ENCODE measurements around the gene DTNBP1. TPM values are rescaled to one million over a fixed set of nuclear protein-coding genes. Genes with fewer than 3 reads are reported as not detected.
"Not testable (repeated sequence)": the region's sequence is repeated elsewhere in the genome, so short reads cannot be mapped to it uniquely, and the experiment has no call there.

Gene DTNBP1
- total and polyA plus RNA-seq, 2 donors (not counting 3 experiments of a cell fraction or from before 2014, with no cell fraction given): 24.3 to 28.9 TPM

DNA sequence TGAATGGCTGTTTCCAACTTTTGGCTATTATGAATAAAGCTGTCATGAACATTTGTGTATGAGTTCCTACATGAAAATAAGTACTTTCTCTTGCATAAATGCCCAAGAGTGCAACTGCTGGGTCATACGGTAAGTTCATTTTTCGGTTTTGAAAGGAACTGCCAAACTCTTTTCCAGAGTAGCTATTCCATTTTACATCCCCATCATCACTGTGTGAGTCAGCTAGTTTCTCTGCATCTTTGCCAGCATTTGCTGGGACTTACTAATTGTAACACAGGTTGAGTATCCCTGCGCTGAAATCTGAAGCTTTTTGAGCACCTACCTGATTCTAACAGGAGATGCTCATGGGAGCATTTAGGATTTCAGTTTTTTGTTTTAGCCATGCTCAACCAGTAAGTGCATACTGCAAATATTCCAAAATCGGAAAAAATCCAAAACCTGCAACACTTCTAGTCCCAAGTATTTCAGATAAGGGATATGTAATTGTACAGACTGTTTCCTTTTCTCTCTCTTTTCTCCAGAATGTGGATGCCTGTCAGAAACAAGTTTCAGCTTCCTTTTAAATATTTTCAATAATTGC lies 118.4 kb downstream of the DTNBP1 start:
- no peaks in the 10 kb centered on the region for H4K20me1 ChIP-seq (replicated peaks; ENCODE audit: control insufficient read depth, extremely low read depth, insufficient read depth, low read length)
- no peak overlapping the region for H3K4me2 ChIP-seq (ENCODE audit: insufficient read depth, low read length)
- H3K36me3 ChIP-seq (ENCODE audit: control insufficient read depth in 2 of 2, extremely low read depth in 1 of 2, insufficient read depth in 2 of 2, low read length in 2 of 2): no peaks in the 10 kb centered on the region
- H3K4me3 ChIP-seq (replicated peaks in 1 of 3; ENCODE audit: insufficient read depth in 1 of 3, low read depth in 1 of 3, low read length in 3 of 3): no peak overlapping the region
- H3K9me1 ChIP-seq (replicated peaks; ENCODE audit: control insufficient read depth, extremely low read depth, insufficient read depth, low read length): no peaks in the 10 kb centered on the region
- FAIRE-seq (no peak), DNase-seq (ENCODE audit: low read depth, low spot score) (no peak)
- POLR2A ChIA-PET: no interaction called here
- H3K27me3 ChIP-seq (ENCODE audit: control insufficient read depth in 2 of 2, insufficient read depth in 2 of 2, low read length in 2 of 2): no peaks in the 10 kb centered on the region
- CTCF ChIA-PET: interaction anchor here (0.9 kb wide), 2 partner anchors 25 to 54 kb away, joined by 3 read pairs; no protein-coding TSS in a partner anchor
- TF ChIP-seq MYC (IDR thresholded peaks at IDR 0.05; ENCODE audit: low read depth, low read length): no peak
- TF ChIP-seq, protein P1, sequence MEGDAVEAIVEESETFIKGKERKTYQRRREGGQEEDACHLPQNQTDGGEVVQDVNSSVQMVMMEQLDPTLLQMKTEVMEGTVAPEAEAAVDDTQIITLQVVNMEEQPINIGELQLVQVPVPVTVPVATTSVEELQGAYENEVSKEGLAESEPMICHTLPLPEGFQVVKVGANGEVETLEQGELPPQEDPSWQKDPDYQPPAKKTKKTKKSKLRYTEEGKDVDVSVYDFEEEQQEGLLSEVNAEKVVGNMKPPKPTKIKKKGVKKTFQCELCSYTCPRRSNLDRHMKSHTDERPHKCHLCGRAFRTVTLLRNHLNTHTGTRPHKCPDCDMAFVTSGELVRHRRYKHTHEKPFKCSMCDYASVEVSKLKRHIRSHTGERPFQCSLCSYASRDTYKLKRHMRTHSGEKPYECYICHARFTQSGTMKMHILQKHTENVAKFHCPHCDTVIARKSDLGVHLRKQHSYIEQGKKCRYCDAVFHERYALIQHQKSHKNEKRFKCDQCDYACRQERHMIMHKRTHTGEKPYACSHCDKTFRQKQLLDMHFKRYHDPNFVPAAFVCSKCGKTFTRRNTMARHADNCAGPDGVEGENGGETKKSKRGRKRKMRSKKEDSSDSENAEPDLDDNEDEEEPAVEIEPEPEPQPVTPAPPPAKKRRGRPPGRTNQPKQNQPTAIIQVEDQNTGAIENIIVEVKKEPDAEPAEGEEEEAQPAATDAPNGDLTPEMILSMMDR (IDR thresholded peaks at IDR 0.05; ENCODE audit: extremely low read depth in 1 of 2, insufficient read depth in 1 of 2, low read depth in 1 of 2, low read length in 2 of 2): no peak
- TF ChIP-seq GATA2 (IDR thresholded peaks at IDR 0.05; ENCODE audit: insufficient read depth, insufficient read length, low read depth, low read length): no peak
- no peak for TF ChIP-seq JUN (IDR thresholded peaks at IDR 0.05; ENCODE audit: borderline replicate concordance, insufficient read depth, insufficient read length, low read depth)
- TF ChIP-seq MAX (IDR thresholded peaks at IDR 0.05; ENCODE audit: insufficient read depth, insufficient read length): no peak
- no peak for TF ChIP-seq POLR2AphosphoS5 (IDR thresholded peaks at IDR 0.05; ENCODE audit: insufficient read depth, low read depth, low read length)
- no peak for TF ChIP-seq EZH2 (IDR thresholded peaks at IDR 0.05; ENCODE audit: borderline replicate concordance, low read depth, low read length, severe bottlenecking)
- TF ChIP-seq FOS (IDR thresholded peaks at IDR 0.05; ENCODE audit: borderline replicate concordance, insufficient read depth, low read length): no peak
- no peak for TF ChIP-seq POLR2A (IDR thresholded peaks at IDR 0.05; ENCODE audit: low read depth, low read length)
- intact Hi-C loops (cut with micrococcal nuclease) (no loop called here), dilution Hi-C loops (cut with MboI; ENCODE audit: extremely low pct_ligation_motif_present, low sequenced_read_pairs) (no loop called here)
- H3K9ac ChIP-seq (replicated peaks; ENCODE audit: extremely low read depth, insufficient read depth, low read length): no peak overlapping the region
- no peak overlapping the region for H3K27ac ChIP-seq (ENCODE audit: insufficient read depth, low read depth, low read length)
- H3K79me2 ChIP-seq (ENCODE audit: control insufficient read depth, insufficient read depth, low read length): no peaks in the 10 kb centered on the region
- H3K4me1 ChIP-seq (ENCODE audit: control insufficient read depth, extremely low read depth, insufficient read depth, low read length): peaks cover 14% of the 10 kb centered on the region
- no TSS peak for BruUV-seq (replicated peaks)
- H3K9me3 ChIP-seq (replicated peaks; ENCODE audit: control insufficient read depth, insufficient read depth, low read length): no peaks in the 10 kb centered on the region
- no peak overlapping the region for H2AFZ ChIP-seq (ENCODE audit: low read depth, low read length)

DNA sequence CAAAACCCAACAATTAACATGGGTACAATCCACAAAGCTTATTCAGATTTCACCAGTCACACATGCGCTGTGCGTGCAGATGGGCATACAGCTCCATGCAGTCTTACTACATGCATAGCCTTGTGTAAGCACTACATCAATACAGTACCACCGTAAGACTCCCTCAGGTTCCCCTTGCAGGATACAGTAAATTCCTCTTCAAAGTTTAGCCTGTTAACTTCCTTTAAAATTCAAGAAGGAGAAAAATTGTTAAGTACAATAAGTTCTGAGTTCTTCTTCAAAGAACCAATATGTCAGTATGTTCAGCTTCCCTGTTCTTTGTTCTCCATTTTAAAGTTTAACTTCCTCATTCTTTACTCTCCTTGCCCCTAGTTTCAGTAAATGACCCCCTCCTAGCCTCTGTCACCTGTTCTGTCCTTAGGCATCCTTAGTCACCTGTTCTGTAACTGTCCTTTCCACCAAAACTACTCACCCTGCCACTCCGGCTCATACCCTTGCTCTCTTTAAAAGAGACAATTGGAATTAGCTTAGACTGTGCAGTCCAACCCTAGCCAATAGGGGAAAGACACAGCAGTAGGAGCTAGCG lies 119.4 kb downstream of the DTNBP1 start:
- CTCF ChIA-PET; BruUV-seq (replicated peaks); H3K9me3 ChIP-seq (replicated peaks; ENCODE audit: control insufficient read depth, insufficient read depth, low read length); H3K9ac ChIP-seq (replicated peaks; ENCODE audit: extremely low read depth, insufficient read depth, low read length); H3K27me3 ChIP-seq (ENCODE audit: control insufficient read depth in 2 of 2, insufficient read depth in 2 of 2, low read length in 2 of 2); H3K27ac ChIP-seq (ENCODE audit: insufficient read depth, low read depth, low read length); dilution Hi-C loops (cut with MboI; ENCODE audit: extremely low pct_ligation_motif_present, low sequenced_read_pairs); FAIRE-seq; H4K20me1 ChIP-seq (replicated peaks; ENCODE audit: control insufficient read depth, extremely low read depth, insufficient read depth, low read length); POLR2A ChIA-PET; H3K4me2 ChIP-seq (ENCODE audit: insufficient read depth, low read length); H3K36me3 ChIP-seq (ENCODE audit: control insufficient read depth in 2 of 2, extremely low read depth in 1 of 2, insufficient read depth in 2 of 2, low read length in 2 of 2); H3K9me1 ChIP-seq (replicated peaks; ENCODE audit: control insufficient read depth, extremely low read depth, insufficient read depth, low read length); intact Hi-C loops (cut with micrococcal nuclease); DNase-seq (ENCODE audit: low read depth, low spot score); H3K79me2 ChIP-seq (ENCODE audit: control insufficient read depth, insufficient read depth, low read length); H3K4me3 ChIP-seq (replicated peaks in 1 of 3; ENCODE audit: insufficient read depth in 1 of 3, low read depth in 1 of 3, low read length in 3 of 3); H2AFZ ChIP-seq (ENCODE audit: low read depth, low read length): not testable (repeated sequence)
- H3K4me1 ChIP-seq (ENCODE audit: control insufficient read depth, extremely low read depth, insufficient read depth, low read length): peaks cover 14% of the 10 kb centered on the region
